Vagina (tissue), 2 donors: ENCODE data around the gene ZBP1.

Source experiments
- POLR2A ChIP-seq, 2 donors: fragments of 450-650 bp; IDR thresholded peaks; one replicate each; pipeline ENCODE4 v1.6.1; 2017; ENCODE audit warnings: antibody characterized with exemption in 2 of 2, mild to moderate bottlenecking in 2 of 2, moderate library complexity in 2 of 2
- POLR2AphosphoS5 ChIP-seq, 2 donors: sonication (generic); formaldehyde crosslinking; IDR thresholded peaks; one replicate each; pipeline ENCODE4 v1.9.0; 2017; ENCODE audit warnings: antibody characterized with exemption in 2 of 2, mild to moderate bottlenecking in 2 of 2, low read depth in 1 of 2; ENCODE audit not compliant: insufficient read depth in 1 of 2

DNA sequence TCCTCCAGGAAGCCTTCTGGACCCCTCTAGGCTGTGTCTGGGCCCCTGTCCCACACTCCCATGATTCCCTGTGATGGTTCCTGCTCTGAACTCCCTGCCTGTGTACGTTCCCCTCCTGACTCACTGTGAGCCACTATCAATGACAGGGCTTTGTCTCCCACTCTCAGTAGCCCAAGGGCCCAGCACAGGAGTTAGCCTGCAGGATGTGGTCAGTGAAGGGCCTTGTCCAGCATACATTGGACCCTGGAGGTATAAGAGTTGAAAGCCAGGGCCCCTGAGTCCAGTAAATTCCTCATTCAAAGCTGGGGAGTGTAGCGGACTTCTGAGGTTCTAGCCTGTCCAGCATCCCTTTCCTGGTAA is 19.0 kb downstream of the ZBP1 start:
- TF ChIP-seq POLR2A (IDR thresholded peaks at IDR 0.05) (no peak), POLR2AphosphoS5 (IDR thresholded peaks at IDR 0.05; ENCODE audit: insufficient read depth in 1 of 2, low read depth in 1 of 2) (no peak)
